Liver (tissue), 9 donors: ENCODE measurements around the gene TLL2. TPM values are rescaled to one million over a fixed set of nuclear protein-coding genes. Genes with fewer than 3 reads are reported as not detected.

ENCODE experiments used
- DNase-seq: peaks from one replicate; pipeline ENCODE4 v3.0.0-alpha.2; 2017; ENCODE audit warnings: low spot score
- H3K27ac ChIP-seq, 2 donors: one replicate each; pipeline ENCODE4 v1.7.0; 2013; ENCODE audit warnings: inconsistent platforms in 2 of 2, low read length in 2 of 2, control low read depth in 1 of 2, low read depth in 1 of 2, mild to moderate bottlenecking in 1 of 2
- H3K27me3 ChIP-seq, 4 donors: one replicate each; pipeline versions ENCODE4 v1.6.1 to v1.7.0; 2013; ENCODE audit warnings: low read length in 3 of 4, inconsistent platforms in 1 of 4, mild to moderate bottlenecking in 1 of 4, moderate library complexity in 1 of 4; ENCODE audit not compliant: control insufficient read depth in 4 of 4, insufficient read depth in 4 of 4
- H3K36me3 ChIP-seq, 4 donors: one replicate each; pipeline versions ENCODE4 v1.6.1 to v1.7.0; 2013; ENCODE audit warnings: low read length in 3 of 4, mild to moderate bottlenecking in 3 of 4, low read depth in 1 of 4, moderate library complexity in 1 of 4; ENCODE audit not compliant: control insufficient read depth in 4 of 4, insufficient read depth in 3 of 4
- H3K4me1 ChIP-seq, 4 donors: one replicate each; pipeline versions ENCODE4 v1.6.1 to v1.7.0; 2013; ENCODE audit warnings: low read length in 3 of 4, mild to moderate bottlenecking in 3 of 4, moderate library complexity in 1 of 4; ENCODE audit not compliant: control insufficient read depth in 4 of 4, insufficient read depth in 4 of 4
- H3K4me3 ChIP-seq, 3 donors: one replicate each; pipeline versions ENCODE4 v1.6.1 to v1.7.0; 2013; ENCODE audit warnings: low read length in 3 of 3, control low read depth in 1 of 3, low read depth in 1 of 3, mild to moderate bottlenecking in 1 of 3
- H3K9ac ChIP-seq, 2 donors: one replicate each; pipeline ENCODE4 v1.7.0; 2013; ENCODE audit warnings: low read length in 2 of 2, mild to moderate bottlenecking in 2 of 2, moderate library complexity in 2 of 2, control low read depth in 1 of 2, low read depth in 1 of 2
- H3K9me3 ChIP-seq, 4 donors: one replicate each; pipeline versions ENCODE4 v1.6.1 to v1.7.0; 2013; ENCODE audit warnings: low read length in 3 of 4; ENCODE audit not compliant: control insufficient read depth in 4 of 4
- ATF3 ChIP-seq: IDR thresholded peaks from 2 replicates; pipeline ENCODE4 v1.6.1; 2016; ENCODE audit warnings: antibody characterized with exemption
- CTCF ChIP-seq: fragments of 150-350 bp; IDR thresholded peaks from 2 replicates; pipeline ENCODE4 v1.5.1; 2017; ENCODE audit warnings: improper control_type of control experiment, low read depth, low read length; ENCODE audit not compliant: missing input control
- EGR1 ChIP-seq, 2 donors: IDR thresholded peaks; 2 replicates each; pipeline ENCODE4 v1.6.1; 2016 to 2018; ENCODE audit warnings: antibody characterized with exemption in 2 of 2, low read depth in 2 of 2
- FOXA1 ChIP-seq: IDR thresholded peaks from 2 replicates; pipeline ENCODE4 v1.6.1; 2016; ENCODE audit warnings: antibody characterized with exemption
- FOXA2 ChIP-seq: IDR thresholded peaks from 2 replicates; pipeline ENCODE4 v1.6.1; 2016; ENCODE audit warnings: antibody characterized with exemption
- GABPA ChIP-seq, 2 donors: IDR thresholded peaks in 1 of 2; conservative IDR thresholded peaks in 1 of 2; 2 replicates each; pipeline ENCODE4 v1.6.1; 2016; ENCODE audit warnings: antibody characterized with exemption in 2 of 2, mild to moderate bottlenecking in 1 of 2, moderate library complexity in 1 of 2
- HNF4A ChIP-seq, 2 donors: conservative IDR thresholded peaks; 2 replicates each; pipeline ENCODE4 v1.6.1; 2016; ENCODE audit warnings: antibody characterized with exemption in 2 of 2, mild to moderate bottlenecking in 2 of 2
- HNF4G ChIP-seq: IDR thresholded peaks from 2 replicates; pipeline ENCODE4 v1.6.1; 2016; ENCODE audit warnings: antibody characterized with exemption
- JUND ChIP-seq, 2 donors: IDR thresholded peaks; 2 replicates each; pipeline ENCODE4 v1.6.1; 2016; ENCODE audit warnings: antibody characterized with exemption in 2 of 2
- MAX ChIP-seq: IDR thresholded peaks from 2 replicates; pipeline ENCODE4 v1.6.1; 2016; ENCODE audit warnings: antibody characterized with exemption
- NR2F2 ChIP-seq: IDR thresholded peaks from 2 replicates; pipeline ENCODE4 v1.6.1; 2016; ENCODE audit warnings: antibody characterized with exemption
- RAD21 ChIP-seq, 2 donors: IDR thresholded peaks; 2 replicates each; pipeline ENCODE4 v1.6.1; 2016; ENCODE audit warnings: antibody characterized with exemption in 2 of 2, mild to moderate bottlenecking in 2 of 2
- REST ChIP-seq: IDR thresholded peaks from 2 replicates; pipeline ENCODE4 v1.6.1; 2016; ENCODE audit warnings: antibody characterized with exemption, mild to moderate bottlenecking
- RXRA ChIP-seq, 2 donors: IDR thresholded peaks; 2 replicates each; pipeline ENCODE4 v1.6.1; 2017 to 2018; ENCODE audit warnings: antibody characterized with exemption in 2 of 2, mild to moderate bottlenecking in 1 of 2
- SP1 ChIP-seq: IDR thresholded peaks from 2 replicates; pipeline ENCODE4 v1.6.1; 2018; ENCODE audit warnings: antibody characterized with exemption, mild to moderate bottlenecking
- TAF1 ChIP-seq: conservative IDR thresholded peaks from 2 replicates; pipeline ENCODE4 v1.6.1; 2016; ENCODE audit warnings: antibody characterized with exemption, mild to moderate bottlenecking
- YY1 ChIP-seq: IDR thresholded peaks from 2 replicates; pipeline ENCODE4 v1.6.1; 2016; ENCODE audit warnings: antibody characterized with exemption, mild to moderate bottlenecking
- ZBTB33 ChIP-seq: IDR thresholded peaks from 2 replicates; pipeline ENCODE4 v1.6.1; 2016; ENCODE audit warnings: antibody characterized with exemption
- WGBS: extraction: QIAGEN DNeasy Blood & Tissue Kit; methylation state at CpG from one replicate; pipeline ENCODE4 v1.1.7; 2013; 5-methylcytosine and 5-hydroxymethylcytosine counted together
- polyA plus RNA-seq, 2 donors: library from polyadenylated mRNA; stranded (reverse) in 1 of 2; unstranded in 1 of 2; fragments of 200-250 nt in 1 of 2; fragments of >200 nt in 1 of 2; fragmentation: Nextera tagmentation in 1 of 2; extraction: Ambion mirVana in 1 of 2; gene quantifications; one replicate each; pipeline versions ENCODE4 v1.2.1 to v1.2.3, GENCODE V29; 2013 to 2015
- total RNA-seq, 2 donors: library from RNA; depleted of rRNA; stranded (reverse); fragments of >200 nt; gene quantifications; one replicate each; pipeline ENCODE4 v1.2.3, GENCODE V29; 2014
- donor health status: healthy.
- donor health status: healthy.
- donor health status: healthy.
- donor health status: healthy.
- donor health status: healthy.

The TLL2 gene
- total and polyA plus RNA-seq, 4 donors = 0.06 to 0.19 (median 0.08) TPM; not detected in 1

GRCh38 chr10:96462606-96463151, 51.0 kb downstream of the TLL2 start:
- H3K9ac ChIP-seq = no peak overlapping the region
- H3K36me3 ChIP-seq = no peaks in the 10 kb centered on the region
- peaks cover 0 to 3% (median 0%) of the 10 kb centered on the region in 4 donors for H3K9me3 ChIP-seq
- no peak overlapping the region for H3K4me3 ChIP-seq
- no peak for DNase-seq
- 71% methylated on average over 6 of the region's 6 CpGs for WGBS
- no peaks in the 10 kb centered on the region for H3K27me3 ChIP-seq
- TF ChIP-seq YY1 (no peak), JUND (IDR thresholded peaks at IDR 0.05) (no peak), EGR1 (IDR thresholded peaks at IDR 0.05; ENCODE audit: low read depth in 2 of 2) (no peak)
- no peak overlapping the region for H3K27ac ChIP-seq
- no peaks in the 10 kb centered on the region for H3K4me1 ChIP-seq

GRCh38 chr10:96460316-96460715, 53.4 kb downstream of the TLL2 start:
- TF ChIP-seq ATF3 = no peak
- TF ChIP-seq FOXA2 = no peak
- peaks cover 0 to 3% (median 0%) of the 10 kb centered on the region in 4 donors for H3K9me3 ChIP-seq
- H3K27ac ChIP-seq = no peak overlapping the region
- 97% methylated on average over 3 of the region's 3 CpGs for WGBS
- H3K36me3 ChIP-seq = no peaks in the 10 kb centered on the region
- no peaks in the 10 kb centered on the region for H3K4me1 ChIP-seq
- H3K9ac ChIP-seq = no peak overlapping the region
- no peaks in the 10 kb centered on the region for H3K27me3 ChIP-seq
- DNase-seq = no peak
- H3K4me3 ChIP-seq = no peak overlapping the region

- Histone ChIP-seq H3K36me3 (no peaks in the 10 kb centered on the region), H3K4me1 (no peaks in the 10 kb centered on the region), H3K27me3 (no peaks in the 10 kb centered on the region), H3K4me3 (no peak overlapping the region), H3K27ac (no peak overlapping the region), H3K9ac (no peak overlapping the region), H3K9me3 (peaks cover 0 to 3% (median 0%) of the 10 kb centered on the region in 4 donors)
- DNase-seq = no peak
- 87% methylated on average over 5 of the region's 5 CpGs for WGBS
- TF ChIP-seq ATF3 (no peak), HNF4A (conservative IDR thresholded peaks at IDR 0.05) (no peak), GABPA (IDR thresholded peaks at IDR 0.05 in 1 of 2, conservative IDR thresholded peaks at IDR 0.05 in 1 of 2) (no peak), FOXA2 (no peak), YY1 (no peak), TAF1 (no peak), JUND (IDR thresholded peaks at IDR 0.05) (no peak), RXRA (IDR thresholded peaks at IDR 0.05) (no peak), REST (no peak), ZBTB33 (no peak), FOXA1 (no peak), NR2F2 (no peak), CTCF (no peak), MAX (no peak), HNF4G (no peak), RAD21 (IDR thresholded peaks at IDR 0.05) (no peak), SP1 (no peak), EGR1 (IDR thresholded peaks at IDR 0.05; ENCODE audit: low read depth in 2 of 2) (no peak)
Measured at GRCh38 chr10:96457341-96457740, 56.4 kb downstream of the TLL2 start.
